AG04449 (cell line): Measurements from ENCODE around the gene ATP6V1D.
"Not testable (repeated sequence)": the region's sequence is repeated elsewhere in the genome, so short reads cannot be mapped to it uniquely, and the experiment has no call there.

Source experiments
- CTCF ChIA-PET: fragments of 350-600 bp; formaldehyde crosslinking; extraction: SDS; loops from one replicate; lab custom pipeline; 2021; ENCODE audit warnings: antibody characterized with exemption; lab: Yijun Ruan, JAX
- POLR2A ChIA-PET: fragments of 400-600, 350-600 bp; formaldehyde crosslinking; extraction: SDS; loops from one replicate; lab custom pipeline; 2020; ENCODE audit warnings: antibody characterized with exemption, inconsistent platforms; lab: Yijun Ruan, JAX
- DNase-seq: peaks from one replicate; pipeline ENCODE4 v3.0.0-alpha.2; 2010; ENCODE audit warnings: low read depth, low spot score
- H3K4me3 ChIP-seq: 2 replicates; pipeline ENCODE4 v1.5.1; 2011; ENCODE audit warnings: low read depth, mild to moderate bottlenecking, control low read depth, low read length
- TF ChIP-seq, protein P1 (sequence below): IDR thresholded peaks from one replicate; pipeline ENCODE4 v1.5.1; 2011; ENCODE audit warnings: mild to moderate bottlenecking, moderate library complexity, low read length, control low read depth, inconsistent platforms; ENCODE audit not compliant: insufficient read depth; ENCODE audit errors: missing control alignments

Gene ATP6V1D

DNA sequence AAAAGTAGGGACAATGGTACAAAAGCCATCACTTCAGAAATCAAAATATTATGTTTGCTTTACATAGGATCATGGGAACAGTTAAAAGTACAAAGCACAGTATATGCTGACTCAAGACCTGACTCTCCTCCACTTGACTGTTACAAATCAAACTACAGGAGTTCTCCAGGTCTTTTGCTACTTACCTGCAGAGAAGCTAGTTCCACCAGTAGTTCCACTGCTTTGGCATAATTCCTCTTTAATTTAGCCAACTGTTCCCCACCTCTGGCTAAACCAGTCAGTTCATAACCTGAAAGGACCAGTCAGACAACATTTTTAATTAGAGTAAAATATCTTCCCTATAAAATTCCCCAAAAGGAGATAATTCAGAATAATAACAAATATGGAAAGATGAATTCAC, 14.0 kb downstream of the ATP6V1D start:
- no peak overlapping the region for H3K4me3 ChIP-seq
- TF ChIP-seq, protein P1, sequence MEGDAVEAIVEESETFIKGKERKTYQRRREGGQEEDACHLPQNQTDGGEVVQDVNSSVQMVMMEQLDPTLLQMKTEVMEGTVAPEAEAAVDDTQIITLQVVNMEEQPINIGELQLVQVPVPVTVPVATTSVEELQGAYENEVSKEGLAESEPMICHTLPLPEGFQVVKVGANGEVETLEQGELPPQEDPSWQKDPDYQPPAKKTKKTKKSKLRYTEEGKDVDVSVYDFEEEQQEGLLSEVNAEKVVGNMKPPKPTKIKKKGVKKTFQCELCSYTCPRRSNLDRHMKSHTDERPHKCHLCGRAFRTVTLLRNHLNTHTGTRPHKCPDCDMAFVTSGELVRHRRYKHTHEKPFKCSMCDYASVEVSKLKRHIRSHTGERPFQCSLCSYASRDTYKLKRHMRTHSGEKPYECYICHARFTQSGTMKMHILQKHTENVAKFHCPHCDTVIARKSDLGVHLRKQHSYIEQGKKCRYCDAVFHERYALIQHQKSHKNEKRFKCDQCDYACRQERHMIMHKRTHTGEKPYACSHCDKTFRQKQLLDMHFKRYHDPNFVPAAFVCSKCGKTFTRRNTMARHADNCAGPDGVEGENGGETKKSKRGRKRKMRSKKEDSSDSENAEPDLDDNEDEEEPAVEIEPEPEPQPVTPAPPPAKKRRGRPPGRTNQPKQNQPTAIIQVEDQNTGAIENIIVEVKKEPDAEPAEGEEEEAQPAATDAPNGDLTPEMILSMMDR: no peak
- POLR2A ChIA-PET: no interaction called here
- DNase-seq: no peak
- CTCF ChIA-PET: interaction anchor here (1.5 kb wide), 1 partner anchor 14 kb away, joined by 8 read pairs; the partner anchor contains the start of genes ATP6V1D and EIF2S1

- CTCF ChIA-PET: interaction anchor here (1.4 kb wide), 1 partner anchor 16 kb away, joined by 7 read pairs; the partner anchor contains the start of gene ATP6V1D
- TF ChIP-seq, protein P1: no peak
- no peak overlapping the region for H3K4me3 ChIP-seq
- POLR2A ChIA-PET: no interaction called here
- no peak for DNase-seq
Measured at GRCh38 chr14:67343601-67344230, 15.9 kb downstream of the ATP6V1D start.

GRCh38 chr14:67341231-67341630, 18.4 kb downstream of the ATP6V1D start:
- H3K4me3 ChIP-seq, CTCF ChIA-PET, DNase-seq, POLR2A ChIA-PET: not testable (repeated sequence)

DNA sequence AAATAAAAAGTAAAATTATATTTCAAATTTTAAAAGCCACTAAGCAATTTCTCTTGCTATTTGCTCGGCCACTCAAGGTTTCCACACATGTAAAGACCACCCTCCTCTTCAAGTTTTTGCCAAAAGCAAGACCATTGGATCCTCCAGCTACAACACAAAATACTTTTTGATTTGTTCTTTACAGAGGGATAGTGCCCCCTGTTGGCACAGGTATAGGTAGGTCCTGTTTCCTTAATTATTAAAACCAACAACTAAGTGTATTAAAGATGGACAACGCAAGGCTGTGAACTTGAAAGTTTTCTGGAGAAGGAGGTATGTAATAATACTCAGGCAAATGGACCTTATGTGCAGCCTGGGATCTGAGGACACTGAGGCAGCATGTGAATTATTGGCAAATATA, 23.8 kb downstream of the ATP6V1D start:
- DNase-seq: no peak
- CTCF ChIA-PET: interaction anchor here (0.6 to 3.0 kb wide), 5 partner anchors 14 to 170 kb away, joined by 3 to 13 read pairs (median 5); partner anchors contain the start of genes ATP6V1D and EIF2S1
- H3K4me3 ChIP-seq: no peak overlapping the region
- POLR2A ChIA-PET: no interaction called here
- TF ChIP-seq, protein P1: no peak

DNA sequence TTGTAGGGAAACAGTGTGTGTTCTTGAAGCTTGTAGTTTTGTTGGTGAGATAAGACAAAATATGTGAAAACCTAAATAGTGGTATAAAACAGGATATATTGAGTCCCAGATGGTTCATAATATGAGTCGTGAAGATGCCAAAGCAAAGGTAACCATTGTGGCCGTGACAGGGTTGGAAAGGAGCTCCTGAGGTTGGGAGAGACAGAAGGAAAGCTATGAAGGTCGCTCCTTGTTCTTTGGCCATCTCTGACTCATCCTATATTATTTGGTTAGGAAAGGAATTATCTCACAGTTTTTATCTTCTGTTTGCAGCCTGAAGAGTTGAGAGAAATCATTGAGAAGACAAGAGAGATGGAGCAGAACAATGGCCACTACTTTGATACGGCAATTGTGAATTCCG, 27.1 kb downstream of the ATP6V1D start:
- DNase-seq: no peak
- TF ChIP-seq, protein P1: no peak
- H3K4me3 ChIP-seq: no peak overlapping the region
- ChIA-PET CTCF (interaction anchor here (1.6 to 1.9 kb wide), 4 partner anchors 18 to 170 kb away, joined by 3 to 9 read pairs (median 6); no protein-coding TSS in a partner anchor), POLR2A (no interaction called here)

- H3K4me3 ChIP-seq: no peak overlapping the region
- DNase-seq: no peak
- CTCF ChIA-PET: interaction anchor here (1.1 to 1.8 kb wide), 3 partner anchors 28 to 169 kb away, joined by 3 to 9 read pairs (median 3); partner anchors contain the start of gene ATP6V1D
- TF ChIP-seq, protein P1: no peak
- POLR2A ChIA-PET: no interaction called here
Measured at GRCh38 chr14:67331368-67332125, 28.1 kb downstream of the ATP6V1D start.

DNA sequence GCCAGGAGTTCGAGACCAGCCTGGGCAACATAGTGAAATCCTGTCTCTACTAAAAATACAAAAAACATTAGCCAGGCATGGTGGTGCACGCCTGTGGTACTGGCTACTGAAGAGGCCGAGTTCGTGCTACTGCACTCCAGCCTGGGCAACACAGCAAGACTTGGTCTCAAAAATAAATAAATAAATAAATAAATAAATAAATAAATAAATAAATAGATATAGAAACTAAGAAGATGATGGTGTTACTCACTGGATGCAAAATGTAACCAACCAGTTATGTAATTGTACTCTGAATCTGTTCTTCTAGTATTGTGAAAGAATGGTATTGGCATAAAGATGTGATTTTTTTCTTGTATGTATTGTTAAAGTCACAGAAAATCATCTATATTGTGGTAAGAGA, 29.9 kb downstream of the ATP6V1D start:
- H3K4me3 ChIP-seq, CTCF ChIA-PET, DNase-seq, POLR2A ChIA-PET: not testable (repeated sequence)
